ENCODE measurements around the gene ARHGDIB.

Gene ARHGDIB

DNA sequence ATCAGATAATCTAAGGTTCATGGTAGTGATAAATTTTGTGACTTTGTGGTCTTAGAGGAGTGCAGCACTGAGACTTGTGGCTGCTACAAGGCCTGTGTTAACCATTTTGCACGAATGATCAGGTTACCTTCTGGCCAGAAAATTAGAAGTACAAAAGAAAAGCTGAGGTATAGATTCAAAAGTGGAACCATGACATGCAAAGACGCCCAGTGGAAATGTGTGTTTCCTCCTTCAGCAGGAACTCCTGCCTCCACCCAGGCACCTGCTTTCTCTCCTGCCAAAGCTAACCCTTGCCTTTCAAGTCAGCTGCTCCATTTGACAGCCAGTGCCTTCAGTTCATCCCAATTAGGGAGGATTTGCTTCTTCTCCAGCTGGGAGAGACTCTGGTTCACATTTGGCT lies 21.6 kb upstream of the ARHGDIB start:
- no peak for DNase-seq (ENCODE audit: low spot score)

DNA sequence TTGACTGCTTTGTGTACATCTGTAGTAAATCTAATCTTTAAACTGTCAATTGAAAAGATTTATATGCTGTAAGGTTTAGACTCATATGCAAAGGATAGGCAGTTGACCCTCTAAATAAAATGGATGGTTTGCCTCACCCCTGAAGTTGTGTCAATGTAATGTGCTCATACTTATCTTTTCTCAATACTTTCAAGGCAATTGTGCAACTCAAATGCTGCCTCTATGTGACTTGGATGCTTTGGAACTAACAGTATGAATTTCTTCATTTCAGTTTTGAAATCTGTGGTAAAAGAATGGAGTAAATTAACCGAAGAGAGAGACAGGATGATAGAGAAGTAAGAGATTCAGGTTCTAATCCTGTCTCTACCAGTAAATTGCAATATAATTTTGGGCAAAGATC lies 21.2 kb upstream of the ARHGDIB start:
- DNase-seq (ENCODE audit: low spot score) = no peak

GRCh38 chr12:14981049-14981448 lies 19.6 kb upstream of the ARHGDIB start:
- DNase-seq (ENCODE audit: low spot score) = no peak

DNA sequence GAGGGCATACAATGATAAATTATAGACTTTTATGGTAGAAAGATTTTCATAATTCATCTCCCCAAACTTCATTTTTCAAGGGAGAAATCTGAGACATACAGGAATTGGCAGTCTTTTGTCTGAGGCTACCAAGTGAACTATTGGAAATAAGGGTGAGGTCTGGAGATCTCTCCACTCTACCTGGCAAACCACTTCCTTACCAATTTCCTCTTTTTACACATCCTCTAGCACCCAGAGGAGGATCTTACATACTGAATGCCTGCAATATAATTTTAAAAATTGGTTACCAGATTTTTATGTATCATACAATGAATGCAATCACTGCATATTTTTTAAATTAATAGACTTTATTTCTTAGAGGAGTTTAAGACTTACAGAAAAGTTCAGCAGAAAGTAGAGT lies 18.1 kb upstream of the ARHGDIB start:
- no peak for DNase-seq (ENCODE audit: low spot score)

DNA sequence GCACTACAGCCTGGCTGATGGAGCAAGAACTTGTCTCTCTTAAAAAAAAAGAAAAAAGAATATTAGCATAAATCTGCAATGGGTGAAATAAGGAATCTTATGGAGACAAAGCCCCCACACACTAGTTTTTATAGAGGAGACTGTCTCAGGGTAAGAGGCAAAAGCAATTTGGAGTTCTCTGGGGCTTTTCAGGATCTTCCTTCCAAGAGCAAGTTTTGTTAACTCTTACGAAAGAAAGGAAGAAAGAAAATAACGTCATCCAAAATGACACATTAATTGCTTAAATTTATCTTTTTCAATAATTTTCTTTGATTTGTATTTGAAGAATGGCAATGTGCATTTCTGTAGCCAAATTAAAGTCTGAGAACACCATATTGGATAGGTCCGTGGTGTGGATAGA lies 15.3 kb upstream of the ARHGDIB start:
- no peak for DNase-seq (ENCODE audit: low spot score)

- no peak for DNase-seq (ENCODE audit: low spot score)
Measured at GRCh38 chr12:14975457-14975856, 14.1 kb upstream of the ARHGDIB start.

DNA sequence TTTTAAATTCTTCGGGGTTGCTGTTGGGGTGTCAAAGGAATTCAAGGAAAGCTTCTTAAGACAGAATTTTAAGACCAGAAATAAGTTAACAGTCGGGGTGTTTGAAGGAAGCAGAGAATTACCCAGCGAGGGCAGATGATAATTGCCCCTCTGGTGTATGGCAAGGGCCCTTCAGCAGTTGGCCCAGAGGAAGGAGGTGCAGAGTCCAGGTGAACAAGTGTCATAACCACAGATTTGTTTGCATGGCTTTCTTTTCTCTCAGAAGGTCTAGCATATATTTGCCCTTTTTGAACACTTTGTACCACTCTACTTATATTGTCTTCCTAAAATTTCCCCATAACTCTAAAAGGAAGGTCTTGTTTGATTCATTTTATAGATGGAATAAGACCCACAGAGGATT lies 13.2 kb upstream of the ARHGDIB start:
- DNase-seq (ENCODE audit: low spot score) = no peak

DNA sequence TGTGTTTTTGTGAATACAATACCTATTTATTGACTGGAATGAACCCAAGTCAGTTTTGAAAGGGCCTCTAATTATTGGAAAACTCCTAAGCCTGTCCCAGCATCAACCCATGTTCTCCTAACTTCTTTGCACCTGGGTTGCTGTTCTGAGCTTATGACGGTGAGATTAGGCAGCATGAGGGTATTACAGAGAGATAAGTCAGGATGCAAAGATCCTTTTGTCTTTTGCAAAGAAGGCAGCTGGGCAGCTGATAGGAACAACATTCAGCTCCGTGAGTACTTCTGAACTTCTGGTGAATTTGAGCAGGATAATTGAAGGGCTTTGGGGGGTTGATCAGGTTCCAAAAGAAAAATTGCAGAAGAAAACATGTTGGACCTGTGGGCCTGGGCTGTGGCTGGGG lies 11.4 kb upstream of the ARHGDIB start, which contains the start of gene PDE6H:
Gene PDE6H, plus strand, starts transcription at position 227 of the 400 bp plus-strand sequence. CDS start 4,971 bp downstream, outside the sequence.
- DNase-seq (ENCODE audit: low spot score) = no peak

- no peak for DNase-seq (ENCODE audit: low spot score)
Measured at GRCh38 chr12:14970473-14970872, 9.1 kb upstream of the ARHGDIB start.

DNA sequence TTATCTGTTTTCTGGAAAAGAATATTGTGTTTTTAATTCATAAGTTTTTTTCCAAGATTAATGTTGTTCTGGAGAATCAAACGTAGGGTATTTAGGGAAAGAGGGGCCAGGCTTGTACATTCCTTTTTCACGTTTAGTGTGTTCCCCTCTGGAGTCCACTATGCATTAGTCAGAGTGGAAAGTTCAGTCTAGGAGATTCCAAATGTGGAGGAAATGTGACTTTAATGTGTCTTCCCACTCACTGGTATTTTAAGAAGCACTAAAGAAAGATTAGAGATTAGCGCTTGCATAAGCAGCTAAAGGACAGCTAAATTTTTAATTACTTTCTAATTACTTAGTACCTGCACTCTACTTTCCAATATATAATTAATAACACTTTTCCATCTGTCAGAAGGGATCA lies 7.1 kb upstream of the ARHGDIB start:
- DNase-seq (ENCODE audit: low spot score) = no peak

DNA sequence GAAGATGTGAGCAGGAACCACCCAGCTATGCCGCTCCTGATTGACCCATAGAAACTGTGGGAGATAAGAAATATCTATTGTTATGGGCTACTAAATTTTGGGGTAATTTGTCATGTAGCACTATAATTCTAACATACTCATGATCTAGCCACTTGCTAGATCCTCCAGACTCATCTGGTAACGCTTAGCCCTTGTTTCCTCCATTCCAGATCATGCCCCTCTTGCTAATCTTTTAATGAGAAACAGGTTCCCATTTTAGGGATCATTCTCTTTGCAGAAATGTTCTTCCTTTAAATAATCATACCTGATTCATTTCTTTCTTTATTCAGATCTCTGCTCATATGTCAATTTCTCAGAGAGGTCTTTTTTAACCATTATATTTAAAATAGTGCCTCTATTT lies 3.8 kb upstream of the ARHGDIB start:
- no peak for DNase-seq (ENCODE audit: low spot score)

DNA sequence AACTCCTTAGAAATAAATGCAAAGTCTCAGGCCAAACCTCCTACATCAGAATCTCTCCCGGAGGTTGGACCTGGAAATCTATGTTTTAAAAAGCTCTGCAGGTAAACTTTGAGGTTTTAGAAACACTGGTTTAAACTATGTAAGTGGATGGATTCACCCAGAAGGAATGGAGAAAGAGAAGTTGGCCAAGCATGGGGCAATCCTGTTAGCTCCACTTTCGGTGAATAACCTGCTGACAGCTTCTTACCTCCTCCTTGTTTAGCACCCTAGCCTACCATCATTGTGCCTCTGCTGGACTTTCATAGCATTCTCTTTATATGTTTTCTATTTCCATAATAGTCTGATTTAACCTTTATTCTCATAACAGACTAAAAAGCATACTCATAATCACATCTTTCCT lies 3.0 kb upstream of the ARHGDIB start:
- DNase-seq (ENCODE audit: low spot score) = no peak

- DNase-seq (ENCODE audit: low spot score) = no peak
Measured at GRCh38 chr12:14963520-14963919, 2.1 kb upstream of the ARHGDIB start.

DNA sequence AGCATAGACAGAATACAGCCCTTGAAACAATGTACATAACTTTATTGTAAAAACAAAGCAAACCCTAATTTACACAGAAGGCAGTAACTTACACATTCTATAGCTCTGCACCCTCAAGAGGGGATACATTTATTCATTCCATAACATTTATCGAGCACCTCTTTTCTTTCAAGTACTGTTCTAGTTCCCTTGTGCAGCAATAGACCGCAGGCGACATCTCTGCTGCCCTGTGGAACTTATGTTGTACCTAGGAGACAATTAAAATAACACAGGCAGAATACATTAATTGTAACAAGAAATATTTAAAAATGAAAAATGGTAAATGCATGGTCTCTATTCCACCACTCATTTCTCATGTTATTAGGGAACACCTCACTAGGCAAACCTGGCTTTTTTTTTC lies 1.4 kb upstream of the ARHGDIB start:
- no peak for DNase-seq (ENCODE audit: low spot score)

- no peak for DNase-seq (ENCODE audit: low spot score)
Measured at GRCh38 chr12:14962153-14962539, 745 bp upstream of the ARHGDIB start.

GRCh38 chr12:14960548-14961465 lies 594 bp downstream of the ARHGDIB start:
- peak; percentile 18 for DNase-seq (ENCODE audit: low spot score)

- DNase-seq (ENCODE audit: low spot score) = no peak
Measured at GRCh38 chr12:14959916-14960496, 1.4 kb downstream of the ARHGDIB start.

- no peak for DNase-seq (ENCODE audit: low spot score)
Measured at GRCh38 chr12:14959463-14959862, 1.9 kb downstream of the ARHGDIB start.

DNA sequence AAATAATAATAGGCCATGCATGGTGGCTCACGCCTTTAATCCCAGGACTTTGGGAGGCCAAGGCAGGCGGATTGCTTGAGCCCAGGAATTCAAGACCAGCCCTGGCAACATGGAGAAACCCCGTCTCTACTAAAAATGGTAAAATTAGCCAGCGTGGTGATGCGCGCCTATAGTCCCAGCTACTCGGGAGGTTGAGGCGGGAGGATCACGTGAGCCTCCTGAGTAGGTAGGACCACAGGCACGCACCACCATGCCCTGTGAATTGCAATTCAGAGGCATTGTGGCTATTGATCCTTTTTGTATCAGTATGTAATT lies 2.3 kb downstream of the ARHGDIB start:
- no peak for DNase-seq (ENCODE audit: low spot score)

- no peak for DNase-seq (ENCODE audit: low spot score)
Measured at GRCh38 chr12:14958361-14959125, 2.9 kb downstream of the ARHGDIB start.

DNA sequence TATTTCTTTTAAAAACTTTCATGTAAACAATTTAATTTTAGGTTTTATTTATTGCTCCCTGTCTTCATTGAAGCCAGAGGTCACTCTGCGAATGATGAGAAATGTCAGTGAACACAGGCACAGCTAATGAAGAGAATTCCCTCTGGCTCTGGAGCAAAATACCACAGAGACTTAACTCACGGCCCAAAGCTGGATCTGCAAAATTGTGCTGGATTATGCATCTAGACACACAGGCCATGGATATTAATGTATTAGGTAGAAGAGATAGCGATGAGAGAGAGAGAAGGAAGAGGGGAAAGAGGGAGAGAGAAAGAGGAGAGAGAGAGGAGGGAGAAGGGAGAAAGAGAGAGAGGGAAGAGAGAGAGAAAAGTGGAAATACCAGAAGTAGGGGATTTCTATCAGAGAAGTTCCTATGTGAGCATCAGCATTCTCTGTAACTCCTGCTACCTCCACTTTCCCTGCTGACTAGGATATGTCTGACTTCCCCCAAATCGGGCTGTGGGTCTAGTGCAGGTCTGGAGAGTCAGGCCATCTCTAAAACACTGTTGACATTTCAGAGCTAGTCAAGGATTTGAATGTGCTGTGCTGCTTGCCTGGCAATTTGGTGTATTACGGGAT lies 3.7 kb downstream of the ARHGDIB start:
- no peak for DNase-seq (ENCODE audit: low spot score)

DNA sequence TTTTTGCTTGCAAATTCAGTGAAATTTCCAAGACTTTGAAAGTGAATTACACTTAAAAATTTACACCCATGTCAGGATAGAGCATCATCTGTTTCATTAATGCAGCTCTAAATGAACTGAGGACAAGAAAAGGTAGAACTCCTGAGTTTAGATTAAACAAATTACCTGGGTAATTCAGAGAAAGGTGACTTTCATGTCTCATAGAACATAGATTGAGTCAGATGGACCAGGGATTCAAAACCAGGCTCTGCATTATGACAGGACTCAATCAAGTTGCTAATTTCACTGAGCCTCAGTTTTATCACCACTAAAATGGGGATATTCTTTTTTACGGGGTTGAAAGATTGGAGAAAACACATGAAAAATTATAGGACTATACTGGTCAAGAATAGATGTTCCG lies 4.5 kb downstream of the ARHGDIB start:
- no peak for DNase-seq (ENCODE audit: low spot score)

All from iPS-NIHi11 (cell line).